CD4-positive, alpha-beta T cell treated with Interleukin-17A for 1 hour (primary cell): ENCODE data around the gene PLXNB2.

Experiments used
- DNase-seq: peaks from one replicate; pipeline ENCODE4 v3.0.0-alpha.2; 2020

Gene PLXNB2

GRCh38 chr22:50249341-50250248, 57.9 kb downstream of the PLXNB2 start:
- no peak for DNase-seq

GRCh38 chr22:50248196-50249081, 59.0 kb downstream of the PLXNB2 start:
- DNase-seq: no peak

GRCh38 chr22:50247748-50248147, 59.7 kb downstream of the PLXNB2 start:
- peak; percentile 84 for DNase-seq

- DNase-seq: no peak
Measured at GRCh38 chr22:50246242-50247175, 60.9 kb downstream of the PLXNB2 start.

GRCh38 chr22:50245214-50246072, 62.0 kb downstream of the PLXNB2 start:
- DNase-seq: no peak

- DNase-seq: peak; percentile 91
Measured at GRCh38 chr22:50244420-50245213, 62.8 kb downstream of the PLXNB2 start, which contains the start of gene TUBGCP6. Gene TUBGCP6, minus strand, starts transcription at chr22:50245023. Its CDS starts 564 bp downstream, at chr22:50244459.

GRCh38 chr22:50243685-50244419, 63.6 kb downstream of the PLXNB2 start:
- DNase-seq: peak; percentile 23

- no peak for DNase-seq
Measured at GRCh38 chr22:50242406-50242949, 65.0 kb downstream of the PLXNB2 start.

- no peak for DNase-seq
Measured at GRCh38 chr22:50238755-50239154, 68.7 kb downstream of the PLXNB2 start.

- no peak for DNase-seq
Measured at GRCh38 chr22:50236731-50237409, 70.6 kb downstream of the PLXNB2 start.

GRCh38 chr22:50233223-50233622, 74.2 kb downstream of the PLXNB2 start:
- no peak for DNase-seq

- no peak for DNase-seq
Measured at GRCh38 chr22:50232481-50233151, 74.8 kb downstream of the PLXNB2 start.

- no peak for DNase-seq
Measured at GRCh38 chr22:50229370-50229769, 78.1 kb downstream of the PLXNB2 start.

- DNase-seq: no peak
Measured at GRCh38 chr22:50228366-50228765, 79.1 kb downstream of the PLXNB2 start.

GRCh38 chr22:50227579-50228215, 79.7 kb downstream of the PLXNB2 start:
- DNase-seq: no peak

GRCh38 chr22:50226875-50227165, 80.6 kb downstream of the PLXNB2 start:
- DNase-seq: no peak

- DNase-seq: no peak
Measured at GRCh38 chr22:50226063-50226874, 81.2 kb downstream of the PLXNB2 start.
